Upper lobe of left lung (tissue), 6 donors: ENCODE data around the gene C9orf50. TPM values are rescaled to one million over a fixed set of nuclear protein-coding genes. Genes with fewer than 3 reads are reported as not detected.
A peak's percentile ranks its signal among the peaks of the same experiment; 100 is the strongest.

Experiments used
- ATAC-seq, 2 donors: fragments of 200-7000 bp; cut with Tn5 transposase; one replicate each; pipeline ENCODE4 v1.9.1; 2022; ENCODE audit warnings: mild to moderate bottlenecking in 2 of 2, moderate library complexity in 2 of 2; ENCODE audit not compliant: low FRiP score in 2 of 2
- DNase-seq, 2 donors: peaks; one replicate each; pipeline ENCODE4 v3.0.0-alpha.2; 2019 to 2020
- H3K27ac ChIP-seq, 4 donors: fragments of 200-600 bp; sonication (generic); one replicate each; pipeline ENCODE4 v1.5.1; 2016 to 2019
- H3K27me3 ChIP-seq, 4 donors: fragments of 200-600 bp; sonication (generic); one replicate each; pipeline ENCODE4 v1.5.1; 2017 to 2019
- H3K36me3 ChIP-seq, 4 donors: fragments of 200-600 bp; sonication (generic); one replicate each; pipeline ENCODE4 v1.5.1; 2016 to 2019
- H3K4me1 ChIP-seq, 4 donors: fragments of 200-600 bp; sonication (generic); one replicate each; pipeline ENCODE4 v1.5.1; 2018 to 2019
- H3K4me3 ChIP-seq, 4 donors: fragments of 200-600 bp; sonication (generic); one replicate each; pipeline ENCODE4 v1.5.1; 2017 to 2019; ENCODE audit warnings: mild to moderate bottlenecking in 2 of 4, moderate library complexity in 1 of 4
- H3K9me3 ChIP-seq, 4 donors: fragments of 200-600 bp; sonication (generic); one replicate each; pipeline ENCODE4 v1.5.1; 2018 to 2019
- EP300 ChIP-seq, 4 donors: sonication (generic); formaldehyde crosslinking; IDR thresholded peaks; one replicate each; pipeline ENCODE4 v1.5.1; 2017; ENCODE audit warnings: antibody characterized with exemption in 4 of 4, control low read depth in 2 of 4
- POLR2A ChIP-seq, 4 donors: fragments of 450-650 bp; IDR thresholded peaks; one replicate each; pipeline ENCODE4 v1.5.1; 2016 to 2017; ENCODE audit warnings: antibody characterized with exemption in 4 of 4, mild to moderate bottlenecking in 2 of 4
- POLR2AphosphoS5 ChIP-seq, 2 donors: sonication (generic); formaldehyde crosslinking; IDR thresholded peaks; one replicate each; pipeline ENCODE4 v1.5.1; 2017; ENCODE audit warnings: antibody characterized with exemption in 2 of 2
- WGBS, 2 donors: methylation state at CpG; one replicate each; pipeline ENCODE4 v1.1.5; 2017 to 2018; 5-methylcytosine and 5-hydroxymethylcytosine counted together
- total RNA-seq, 6 donors: library from RNA; depleted of rRNA in 4 of 6; stranded (reverse); fragments of >200 nt in 4 of 6; gene quantifications; one replicate each; pipeline versions ENCODE4 v1.1.0 to v1.2.1, GENCODE V29; 2016 to 2021
- TF ChIP-seq, protein P1 (sequence below), 6 experiments: fragments of 450-650 bp in 4 of 6; fragments of 200-600 bp in 2 of 6; sonication (generic) in 2 of 6; IDR thresholded peaks; one replicate each; pipeline ENCODE4 v1.5.1; 2016 to 2019; ENCODE audit warnings: antibody characterized with exemption in 6 of 6
- donor health status: DM: no; HTN: no; CAD: no; lungs with moderate emphysema.
- donor health status: DM: no; HTN: yes; CAD: no; lungs with severe emphysema.

The C9orf50 gene
- total RNA-seq, 6 donors from 2014 or later = not detected

GRCh38 chr9:129572052-129572425 lies 48.9 kb downstream of the C9orf50 start:
- DNase-seq (no peak), ATAC-seq (no peak)
- peaks cover 0 to 11% (median 2%) of the 10 kb centered on the region in 4 donors for H3K27me3 ChIP-seq
- peaks cover 35 to 51% (median 37%) of the 10 kb centered on the region in 4 donors for H3K4me1 ChIP-seq
- no peaks in the 10 kb centered on the region for H3K36me3 ChIP-seq
- H3K9me3 ChIP-seq = no peaks in the 10 kb centered on the region
- H3K4me3 ChIP-seq = no peak overlapping the region
- H3K27ac ChIP-seq = no peak overlapping the region
- no peak for TF ChIP-seq EP300 (IDR thresholded peaks at IDR 0.05)
- TF ChIP-seq, protein P1, sequence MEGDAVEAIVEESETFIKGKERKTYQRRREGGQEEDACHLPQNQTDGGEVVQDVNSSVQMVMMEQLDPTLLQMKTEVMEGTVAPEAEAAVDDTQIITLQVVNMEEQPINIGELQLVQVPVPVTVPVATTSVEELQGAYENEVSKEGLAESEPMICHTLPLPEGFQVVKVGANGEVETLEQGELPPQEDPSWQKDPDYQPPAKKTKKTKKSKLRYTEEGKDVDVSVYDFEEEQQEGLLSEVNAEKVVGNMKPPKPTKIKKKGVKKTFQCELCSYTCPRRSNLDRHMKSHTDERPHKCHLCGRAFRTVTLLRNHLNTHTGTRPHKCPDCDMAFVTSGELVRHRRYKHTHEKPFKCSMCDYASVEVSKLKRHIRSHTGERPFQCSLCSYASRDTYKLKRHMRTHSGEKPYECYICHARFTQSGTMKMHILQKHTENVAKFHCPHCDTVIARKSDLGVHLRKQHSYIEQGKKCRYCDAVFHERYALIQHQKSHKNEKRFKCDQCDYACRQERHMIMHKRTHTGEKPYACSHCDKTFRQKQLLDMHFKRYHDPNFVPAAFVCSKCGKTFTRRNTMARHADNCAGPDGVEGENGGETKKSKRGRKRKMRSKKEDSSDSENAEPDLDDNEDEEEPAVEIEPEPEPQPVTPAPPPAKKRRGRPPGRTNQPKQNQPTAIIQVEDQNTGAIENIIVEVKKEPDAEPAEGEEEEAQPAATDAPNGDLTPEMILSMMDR (IDR thresholded peaks at IDR 0.05) = no peak
- TF ChIP-seq POLR2A (IDR thresholded peaks at IDR 0.05) = no peak
- TF ChIP-seq POLR2AphosphoS5 (IDR thresholded peaks at IDR 0.05) = no peak
- 93 to 97% methylated on average over 4 to 5 of the region's 7 CpGs for WGBS, 2 donors

DNA sequence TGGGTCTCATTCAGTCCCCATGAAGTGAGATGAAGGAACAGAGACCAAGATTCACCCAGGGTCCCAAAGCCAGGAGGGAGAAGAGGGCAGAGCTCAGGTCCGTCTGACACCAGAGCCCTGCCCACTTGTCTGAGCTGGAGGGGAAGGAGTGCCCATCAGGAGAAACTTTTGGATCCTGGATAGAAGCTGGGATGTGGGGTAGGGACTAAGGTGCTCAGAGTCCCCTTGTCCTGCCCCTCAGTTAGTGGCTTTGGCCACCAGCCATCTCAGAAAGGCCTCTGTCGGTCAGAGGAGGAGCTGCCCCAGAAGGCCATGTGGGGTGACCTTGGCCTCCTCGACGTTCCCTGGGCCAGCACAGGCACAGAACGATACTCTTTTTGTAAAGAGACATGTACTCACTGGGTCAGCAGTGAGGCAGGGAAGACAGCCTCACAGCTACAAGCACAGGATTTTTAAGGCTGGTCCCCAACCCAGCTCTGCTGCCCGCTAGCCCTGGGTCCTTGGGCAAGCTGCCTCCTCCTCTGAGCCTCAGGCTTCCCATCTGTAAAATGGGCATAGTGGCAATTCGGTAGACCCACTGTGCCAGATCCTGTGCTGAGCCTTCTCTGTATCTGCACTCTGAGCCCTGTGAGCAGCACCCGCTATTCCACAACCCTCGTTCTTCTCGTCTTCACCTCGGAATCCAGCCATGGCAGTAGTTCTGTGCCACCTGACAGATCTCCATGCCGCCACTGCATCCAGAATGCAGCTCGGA lies 49.4 kb downstream of the C9orf50 start:
- H3K9me3 ChIP-seq = no peaks in the 10 kb centered on the region
- DNase-seq (no peak), ATAC-seq (no peak)
- no peaks in the 10 kb centered on the region for H3K36me3 ChIP-seq
- H3K27ac ChIP-seq = peak overlapping the region in 3 of 4 donors; percentile 46 to 87 (median 71)
- H3K27me3 ChIP-seq = peaks cover 0 to 11% (median 2%) of the 10 kb centered on the region in 4 donors
- peaks cover 32 to 46% (median 35%) of the 10 kb centered on the region in 4 donors for H3K4me1 ChIP-seq
- WGBS, 2 donors = 86 to 87% methylated on average over 11 to 13 of the region's 13 CpGs
- TF ChIP-seq POLR2A (IDR thresholded peaks at IDR 0.05) = no peak
- no peak for TF ChIP-seq EP300 (IDR thresholded peaks at IDR 0.05)
- TF ChIP-seq POLR2AphosphoS5 (IDR thresholded peaks at IDR 0.05) = no peak
- TF ChIP-seq, protein P1 (IDR thresholded peaks at IDR 0.05) = no peak
- no peak overlapping the region for H3K4me3 ChIP-seq

DNA sequence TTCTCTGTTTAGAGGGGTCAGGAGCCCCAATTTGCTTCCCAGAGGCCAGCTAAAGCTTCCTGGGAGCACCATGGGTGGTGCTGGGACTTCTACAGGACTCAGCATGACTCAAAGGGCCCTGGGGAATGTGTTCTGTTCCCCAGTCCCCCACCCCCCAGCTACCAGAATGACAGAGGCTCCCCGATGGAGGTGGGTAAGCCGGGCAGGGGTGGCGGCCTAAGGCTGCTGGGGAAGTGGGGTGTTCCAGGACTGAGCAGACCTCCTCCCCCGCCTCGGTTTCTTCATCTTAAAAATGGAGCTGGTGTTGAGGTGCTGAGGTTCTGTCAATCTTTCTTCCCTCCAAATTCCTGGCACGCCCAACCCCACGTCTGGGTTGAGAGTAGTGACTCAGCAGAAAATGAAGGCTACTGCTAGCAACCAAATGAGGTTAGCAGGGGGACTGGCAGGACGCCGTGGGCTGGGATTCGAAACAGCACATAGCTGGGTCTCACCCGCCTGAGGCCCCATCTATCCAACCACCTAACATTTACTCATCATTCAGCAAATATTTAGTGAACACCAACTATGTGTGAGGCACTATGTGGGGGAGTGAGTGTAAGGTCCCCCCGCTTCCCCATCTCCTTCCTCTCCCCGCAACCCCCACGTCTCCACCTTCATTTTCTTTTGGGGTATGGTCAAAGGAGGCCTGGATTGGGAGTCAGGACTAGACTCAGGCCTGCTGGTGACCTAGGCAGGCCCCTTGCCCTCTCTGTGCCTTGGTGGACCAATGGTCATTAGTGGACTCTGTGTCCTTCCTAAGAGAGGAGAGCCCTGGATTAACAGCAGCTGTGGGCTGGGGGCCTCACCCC lies 50.2 kb downstream of the C9orf50 start:
- Histone ChIP-seq H3K27me3 (peaks cover 0 to 11% (median 2%) of the 10 kb centered on the region in 4 donors), H3K36me3 (no peaks in the 10 kb centered on the region), H3K27ac (peak overlapping the region in 3 of 4 donors; percentile 46 to 87 (median 71)), H3K4me1 (peaks cover 31 to 43% (median 35%) of the 10 kb centered on the region in 4 donors), H3K9me3 (no peaks in the 10 kb centered on the region), H3K4me3 (no peak overlapping the region)
- WGBS, 2 donors = 51 to 61% methylated on average over 14 of the region's 14 CpGs
- TF ChIP-seq POLR2AphosphoS5 (IDR thresholded peaks at IDR 0.05) (no peak), EP300 (IDR thresholded peaks at IDR 0.05) (no peak), POLR2A (IDR thresholded peaks at IDR 0.05) (no peak)
- TF ChIP-seq, protein P1 (IDR thresholded peaks at IDR 0.05) = no peak
- ATAC-seq = peak in 1 of 2 donors; percentile 35
- peak in 1 of 2 donors; percentile 60 for DNase-seq

- peak overlapping the region in 2 of 4 donors; percentile 56 to 59 for H3K4me3 ChIP-seq
- peaks cover 31 to 38% (median 35%) of the 10 kb centered on the region in 4 donors for H3K4me1 ChIP-seq
- TF ChIP-seq POLR2AphosphoS5 (IDR thresholded peaks at IDR 0.05) = no peak
- TF ChIP-seq, protein P1 (IDR thresholded peaks at IDR 0.05) = peak in 5 of 6 experiments; percentile 21 to 45 (median 44)
- no peaks in the 10 kb centered on the region for H3K9me3 ChIP-seq
- WGBS, 2 donors = 65 to 71% methylated on average over 9 of the region's 9 CpGs
- peak in 1 of 2 donors; percentile 33 for DNase-seq
- peaks cover 0 to 11% (median 2%) of the 10 kb centered on the region in 4 donors for H3K27me3 ChIP-seq
- ATAC-seq = peak in 1 of 2 donors; percentile 37
- H3K36me3 ChIP-seq = no peaks in the 10 kb centered on the region
- peak overlapping the region in 3 of 4 donors; percentile 46 to 87 (median 71) for H3K27ac ChIP-seq
These were observed 51.1 kb downstream of the C9orf50 start for GRCh38 chr9:129569502-129570449.
